Cortex of kidney (tissue), 1 donor: ENCODE measurements around the gene UNC13A.

Experiments used
- DNase-seq: peaks from one replicate; lab custom pipeline; 2025; lab: John Stamatoyannopoulos, UW

The UNC13A gene

GRCh38 chr19:17669419-17669818 lies 18.7 kb downstream of the UNC13A start:
- no peak for DNase-seq

GRCh38 chr19:17665058-17665457 lies 23.1 kb downstream of the UNC13A start:
- DNase-seq = no peak

DNA sequence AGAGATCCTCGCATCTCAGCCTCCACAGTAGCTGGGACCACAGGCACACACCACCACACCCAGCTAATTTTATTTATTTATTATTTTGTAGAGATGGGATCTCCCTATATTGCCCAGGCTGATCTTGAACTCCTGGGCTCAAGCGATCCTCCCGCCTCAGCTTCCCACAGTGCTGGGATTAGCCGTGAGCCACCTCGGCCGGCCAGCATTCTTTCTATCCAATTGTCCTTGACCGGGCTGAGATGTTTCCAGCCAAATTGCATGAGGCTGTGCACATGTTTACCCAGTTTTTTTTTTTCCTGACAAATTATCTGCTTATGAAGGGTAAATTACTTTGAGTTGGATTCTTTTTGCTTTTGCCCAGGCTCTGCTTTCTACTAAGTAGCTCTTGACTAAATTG lies 28.2 kb downstream of the UNC13A start:
- DNase-seq = no peak

DNA sequence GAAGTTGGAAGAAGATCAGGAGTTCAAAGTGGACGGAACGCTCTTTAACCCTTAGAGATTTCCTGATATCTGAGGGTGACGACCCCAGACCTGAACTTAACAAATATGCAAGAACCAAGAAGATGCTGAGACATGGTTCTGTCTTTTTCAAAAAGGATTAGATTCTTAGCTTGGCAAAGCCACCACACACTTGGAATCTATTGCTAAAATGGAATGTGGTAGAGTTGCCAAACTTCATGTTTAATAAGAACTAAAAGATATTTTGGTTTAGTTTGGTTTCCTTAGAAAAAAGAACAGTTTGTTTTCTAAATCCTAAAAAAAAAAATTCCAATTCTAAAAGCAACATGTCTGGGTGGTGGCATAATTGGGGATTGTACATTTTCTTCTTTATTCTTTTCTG lies 29.5 kb downstream of the UNC13A start:
- DNase-seq = no peak

- DNase-seq = no peak
Measured at GRCh38 chr19:17658240-17658639, 29.9 kb downstream of the UNC13A start.

DNA sequence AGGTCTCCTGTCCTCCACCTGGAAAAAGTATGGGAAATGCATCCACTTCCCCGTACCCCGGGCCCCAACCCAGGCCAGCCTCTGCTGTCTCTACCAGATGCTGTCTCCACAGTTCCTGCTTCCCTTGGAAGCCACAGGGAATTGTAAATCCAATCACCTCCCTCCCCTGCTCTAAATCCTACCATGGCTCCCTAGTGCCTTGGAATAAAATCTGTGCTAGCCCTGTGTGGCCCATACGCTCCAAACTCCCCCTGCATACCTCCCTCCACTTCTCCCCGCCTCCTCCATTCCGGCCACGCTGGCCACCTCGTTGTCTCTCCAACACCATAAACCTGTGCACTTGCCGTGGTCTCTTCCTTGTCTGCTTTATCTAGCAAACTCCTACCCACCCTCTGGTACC lies 31.2 kb downstream of the UNC13A start:
- no peak for DNase-seq

DNA sequence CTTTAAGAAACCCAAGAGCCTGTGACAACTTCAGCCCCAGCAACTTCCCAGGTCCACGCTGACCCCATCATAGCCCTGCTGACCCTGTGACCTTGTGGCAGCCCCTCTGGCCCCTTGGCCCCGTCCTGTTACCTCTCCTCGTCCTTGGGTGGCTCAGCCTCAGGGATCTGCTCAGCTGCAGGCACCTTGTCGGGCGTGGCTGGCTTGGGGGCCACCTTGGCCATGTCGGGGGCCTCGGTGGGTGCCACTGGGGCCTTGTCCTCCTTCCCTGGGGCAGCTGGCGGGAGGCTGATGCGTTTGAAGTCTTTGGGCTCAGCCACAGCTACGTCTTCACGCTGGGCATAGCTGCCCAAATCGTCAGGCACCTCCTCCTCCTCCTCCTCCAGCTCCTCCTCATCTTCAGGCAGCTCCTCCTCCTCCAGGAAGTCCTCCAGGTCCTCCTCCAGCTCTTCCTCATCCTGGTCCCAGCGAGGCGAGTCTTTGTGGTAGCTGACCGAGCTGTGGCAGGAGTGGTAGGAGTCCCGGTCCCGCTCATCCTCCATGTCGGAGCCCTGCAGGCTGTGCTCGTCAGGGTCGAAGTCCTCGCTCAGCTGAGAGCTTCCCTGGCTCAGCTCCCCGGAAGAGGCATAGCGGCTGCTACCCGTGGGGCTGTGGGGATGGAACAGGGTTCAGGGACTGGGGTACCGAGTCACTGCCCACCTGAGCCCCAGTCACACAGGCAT lies 32.2 kb downstream of the UNC13A start:
- DNase-seq = no peak

- DNase-seq = no peak
Measured at GRCh38 chr19:17654993-17655392, 33.2 kb downstream of the UNC13A start.

GRCh38 chr19:17652627-17653026 lies 35.5 kb downstream of the UNC13A start:
- no peak for DNase-seq

DNA sequence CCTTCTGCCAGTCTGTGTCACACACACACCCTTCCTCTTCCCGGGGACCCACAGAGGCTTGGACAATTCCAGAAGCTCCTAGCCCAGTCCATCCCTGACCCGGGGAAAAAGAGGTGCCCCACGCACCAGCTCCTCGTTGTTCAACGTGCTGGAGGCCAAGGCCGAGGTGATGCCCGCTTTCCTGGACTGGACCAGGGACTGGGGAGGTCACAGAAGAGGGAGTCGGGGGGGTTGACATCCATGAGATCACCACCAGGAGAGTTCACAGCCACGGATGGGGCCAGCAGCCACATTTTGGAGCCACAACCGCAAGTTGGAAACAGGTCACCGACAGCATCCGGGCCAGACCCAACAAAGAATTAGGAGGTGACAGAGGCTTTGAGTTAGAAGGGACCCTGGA lies 39.4 kb downstream of the UNC13A start:
- no peak for DNase-seq

DNA sequence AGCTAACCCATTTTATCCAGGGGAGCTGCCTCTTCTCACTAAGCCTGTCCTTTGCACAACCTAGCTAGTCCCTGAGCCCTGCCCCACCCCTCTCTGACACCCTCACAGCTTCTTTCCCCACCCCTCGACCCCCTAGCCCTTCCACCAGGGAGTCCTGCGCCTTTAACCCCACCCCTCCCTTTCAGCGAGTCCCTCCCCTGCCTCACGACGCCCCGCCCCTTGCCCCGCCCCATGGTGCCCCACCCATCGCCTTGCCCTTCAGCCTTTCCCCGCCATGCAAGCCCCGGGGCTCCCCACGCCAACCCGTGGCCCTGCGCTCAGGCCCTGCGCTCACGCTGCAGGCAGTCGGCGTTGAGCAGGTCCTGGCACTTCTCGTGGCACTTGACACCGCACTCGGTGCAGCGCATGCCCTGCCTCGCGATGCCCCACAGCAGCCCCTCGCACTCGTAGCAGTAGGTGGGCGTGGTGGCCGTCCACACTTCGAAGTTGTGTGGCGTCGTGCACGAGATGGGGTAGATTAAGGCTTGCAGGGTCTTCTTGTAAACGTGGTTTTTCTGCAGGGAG lies 40.0 kb downstream of the UNC13A start:
- no peak for DNase-seq

- no peak for DNase-seq
Measured at GRCh38 chr19:17647071-17648020, 40.8 kb downstream of the UNC13A start.

GRCh38 chr19:17646441-17646840 lies 41.7 kb downstream of the UNC13A start:
- no peak for DNase-seq

GRCh38 chr19:17645339-17645963 lies 42.7 kb downstream of the UNC13A start:
- DNase-seq = no peak

DNA sequence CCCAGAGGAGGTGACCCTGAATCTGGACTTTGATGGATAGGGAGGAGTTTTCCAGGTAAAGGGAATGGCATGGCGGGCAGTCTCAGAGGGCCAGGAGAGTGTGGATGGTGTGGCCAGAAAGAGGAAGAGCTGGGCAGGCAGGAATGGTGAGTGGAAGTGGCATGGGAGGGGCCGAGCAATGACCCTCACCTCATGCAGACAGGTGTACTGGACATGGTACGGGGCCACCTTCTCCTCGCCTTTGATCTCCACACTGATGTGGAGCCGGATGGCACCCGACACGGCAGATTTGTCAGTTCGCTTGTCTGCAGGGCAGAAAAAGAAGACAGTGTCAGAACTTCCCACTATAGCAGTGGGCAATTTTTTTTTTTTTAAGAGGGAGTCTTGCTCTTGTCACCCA lies 45.5 kb downstream of the UNC13A start:
- DNase-seq = no peak

DNA sequence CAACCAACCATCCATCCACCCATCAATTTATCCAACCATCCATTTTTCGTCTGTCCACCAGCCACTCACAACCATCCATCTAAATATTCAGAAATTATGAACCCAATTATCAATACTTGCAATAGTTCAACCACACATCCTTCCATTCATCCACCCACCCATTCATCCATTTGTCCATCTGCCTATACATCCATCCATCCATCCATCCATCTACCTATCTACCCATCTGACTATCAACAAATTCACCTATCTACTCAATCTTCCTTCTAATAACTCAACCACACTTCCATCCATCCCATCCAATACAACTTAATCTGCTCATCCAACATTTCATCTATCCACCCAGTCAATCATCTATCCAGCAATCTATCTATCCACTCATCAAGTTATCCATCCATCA lies 46.3 kb downstream of the UNC13A start:
- no peak for DNase-seq

- no peak for DNase-seq
Measured at GRCh38 chr19:17641181-17641580, 47.0 kb downstream of the UNC13A start.

- no peak for DNase-seq
Measured at GRCh38 chr19:17633700-17634099, 54.5 kb downstream of the UNC13A start.

DNA sequence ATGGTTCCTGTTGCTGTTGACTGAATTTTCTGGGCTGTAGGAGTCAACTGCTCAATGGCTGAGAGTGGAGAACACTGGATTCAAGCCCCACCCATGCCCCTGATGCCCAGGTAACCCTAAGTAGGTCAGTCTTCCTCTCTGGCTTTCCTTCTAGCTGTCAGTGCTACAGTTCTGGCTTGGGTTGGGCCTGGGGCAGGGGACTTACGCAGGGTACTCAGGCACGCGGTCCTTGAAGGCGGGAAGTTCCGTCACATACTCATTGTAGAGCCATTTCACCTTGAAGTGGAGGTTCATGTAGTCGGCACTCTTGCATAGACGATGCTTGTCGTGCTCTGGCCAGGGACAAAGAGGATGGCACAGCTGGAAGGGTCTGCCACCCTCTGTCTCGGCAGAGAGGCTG lies 55.6 kb downstream of the UNC13A start:
- DNase-seq = no peak

DNA sequence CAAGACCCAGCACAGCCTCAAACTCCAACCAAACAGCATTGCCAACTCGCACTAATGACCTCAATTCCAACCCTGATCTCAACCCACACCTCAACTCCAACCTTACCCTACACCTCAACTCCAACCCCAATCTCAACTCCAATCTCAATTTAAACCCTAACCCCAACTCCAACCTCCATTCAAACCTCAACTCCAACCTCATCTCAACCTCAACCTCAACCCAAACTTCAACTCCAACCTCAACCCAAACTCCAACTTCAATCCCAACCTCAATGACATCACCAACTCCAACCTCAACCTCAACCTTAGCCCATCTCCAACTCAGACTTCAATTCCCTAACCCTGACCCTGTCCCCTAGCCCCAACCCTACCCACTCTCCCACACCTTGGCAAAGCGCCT lies 58.4 kb downstream of the UNC13A start:
- DNase-seq = no peak

- DNase-seq = no peak
Measured at GRCh38 chr19:17627921-17628320, 60.2 kb downstream of the UNC13A start.

DNA sequence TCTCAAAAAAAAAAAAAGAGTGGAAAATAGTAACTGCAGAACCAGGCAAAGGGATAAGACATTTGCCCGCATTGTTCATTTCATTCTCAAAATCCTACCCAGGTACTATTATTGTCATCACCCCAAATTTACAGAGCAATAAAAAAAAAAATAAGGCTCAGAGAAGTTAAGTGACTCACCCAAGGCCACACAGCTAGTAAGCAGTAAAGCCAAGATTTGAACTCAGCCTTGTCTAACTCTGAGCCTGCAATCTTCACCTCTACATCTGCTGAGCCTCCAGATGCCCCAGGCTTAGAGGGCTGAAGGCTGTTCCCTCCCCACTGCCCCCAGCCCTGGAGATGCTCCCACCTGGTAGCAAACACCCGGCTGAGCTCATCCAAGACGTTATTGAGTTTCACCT lies 61.0 kb downstream of the UNC13A start:
- DNase-seq = no peak
